ENCODE results near the gene LRRC63.

The LRRC63 gene

GRCh38 chr13:46315491-46316075 lies 103.9 kb downstream of the LRRC63 start:
- DNase-seq (ENCODE audit: low read depth) = no peak
- TF ChIP-seq, protein P1, sequence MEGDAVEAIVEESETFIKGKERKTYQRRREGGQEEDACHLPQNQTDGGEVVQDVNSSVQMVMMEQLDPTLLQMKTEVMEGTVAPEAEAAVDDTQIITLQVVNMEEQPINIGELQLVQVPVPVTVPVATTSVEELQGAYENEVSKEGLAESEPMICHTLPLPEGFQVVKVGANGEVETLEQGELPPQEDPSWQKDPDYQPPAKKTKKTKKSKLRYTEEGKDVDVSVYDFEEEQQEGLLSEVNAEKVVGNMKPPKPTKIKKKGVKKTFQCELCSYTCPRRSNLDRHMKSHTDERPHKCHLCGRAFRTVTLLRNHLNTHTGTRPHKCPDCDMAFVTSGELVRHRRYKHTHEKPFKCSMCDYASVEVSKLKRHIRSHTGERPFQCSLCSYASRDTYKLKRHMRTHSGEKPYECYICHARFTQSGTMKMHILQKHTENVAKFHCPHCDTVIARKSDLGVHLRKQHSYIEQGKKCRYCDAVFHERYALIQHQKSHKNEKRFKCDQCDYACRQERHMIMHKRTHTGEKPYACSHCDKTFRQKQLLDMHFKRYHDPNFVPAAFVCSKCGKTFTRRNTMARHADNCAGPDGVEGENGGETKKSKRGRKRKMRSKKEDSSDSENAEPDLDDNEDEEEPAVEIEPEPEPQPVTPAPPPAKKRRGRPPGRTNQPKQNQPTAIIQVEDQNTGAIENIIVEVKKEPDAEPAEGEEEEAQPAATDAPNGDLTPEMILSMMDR (IDR thresholded peaks at IDR 0.05; ENCODE audit: insufficient read depth, low read depth, low read length, missing control alignments) = no peak
- no peak overlapping the region for H3K4me3 ChIP-seq (ENCODE audit: low read length)

DNA sequence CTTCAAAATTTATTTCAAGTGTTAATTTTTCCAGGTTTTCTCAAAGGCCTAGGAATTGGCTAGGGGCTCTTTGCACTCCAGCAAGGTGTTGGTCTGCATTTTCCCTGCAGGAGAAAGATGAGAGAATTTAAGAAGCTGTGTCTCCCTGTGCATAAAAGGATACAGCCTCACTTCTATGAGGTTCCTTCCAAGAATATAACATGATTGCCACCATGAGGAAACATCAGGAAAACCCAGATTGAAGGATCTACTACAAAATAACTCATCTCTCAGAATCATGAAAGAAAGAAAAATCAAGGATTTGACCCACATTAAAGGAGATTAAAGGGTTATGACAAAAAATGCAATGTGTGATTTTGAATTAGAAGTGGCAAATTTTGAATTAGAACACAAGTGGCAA lies 105.4 kb downstream of the LRRC63 start:
- no peak for DNase-seq (ENCODE audit: low read depth)
- TF ChIP-seq, protein P1 (IDR thresholded peaks at IDR 0.05; ENCODE audit: insufficient read depth, low read depth, low read length, missing control alignments) = no peak
- no peak overlapping the region for H3K4me3 ChIP-seq (ENCODE audit: low read length)

DNA sequence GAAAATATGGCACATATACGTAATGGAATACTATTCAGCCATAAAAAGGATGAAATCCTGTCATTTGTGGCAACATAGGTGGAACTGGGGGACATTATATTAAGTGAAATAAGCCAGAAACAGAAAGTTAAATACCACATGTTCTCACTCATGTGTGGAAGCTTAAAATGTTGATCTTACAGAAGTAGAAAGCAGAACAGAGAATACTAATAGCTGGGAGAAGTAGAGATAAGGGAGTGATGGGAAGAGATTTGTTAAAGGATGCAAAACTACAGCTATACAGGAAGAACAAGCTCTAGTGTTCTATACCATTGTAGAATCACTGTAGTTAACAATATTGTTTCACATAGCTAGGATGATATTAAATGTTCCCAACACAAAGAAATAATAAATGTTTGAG lies 107.3 kb downstream of the LRRC63 start:
- DNase-seq (ENCODE audit: low read depth) = no peak
- no peak overlapping the region for H3K4me3 ChIP-seq (ENCODE audit: low read length)
- TF ChIP-seq, protein P1 (IDR thresholded peaks at IDR 0.05; ENCODE audit: insufficient read depth, low read depth, low read length, missing control alignments) = no peak

- TF ChIP-seq, protein P1 (IDR thresholded peaks at IDR 0.05; ENCODE audit: insufficient read depth, low read depth, low read length, missing control alignments) = no peak
- no peak overlapping the region for H3K4me3 ChIP-seq (ENCODE audit: low read length)
- DNase-seq (ENCODE audit: low read depth) = no peak
Observed at GRCh38 chr13:46320406-46320805, 108.7 kb downstream of the LRRC63 start.

GRCh38 chr13:46320821-46321220 lies 109.1 kb downstream of the LRRC63 start:
- DNase-seq (ENCODE audit: low read depth) = no peak
- no peak overlapping the region for H3K4me3 ChIP-seq (ENCODE audit: low read length)
- TF ChIP-seq, protein P1 (IDR thresholded peaks at IDR 0.05; ENCODE audit: insufficient read depth, low read depth, low read length, missing control alignments) = no peak

- TF ChIP-seq, protein P1 (IDR thresholded peaks at IDR 0.05; ENCODE audit: insufficient read depth, low read depth, low read length, missing control alignments) = peak; percentile 74
- DNase-seq (ENCODE audit: low read depth) = peak; percentile 60
- H3K4me3 ChIP-seq (ENCODE audit: low read length) = no peak overlapping the region
Observed at GRCh38 chr13:46321494-46322225, 109.9 kb downstream of the LRRC63 start.

DNA sequence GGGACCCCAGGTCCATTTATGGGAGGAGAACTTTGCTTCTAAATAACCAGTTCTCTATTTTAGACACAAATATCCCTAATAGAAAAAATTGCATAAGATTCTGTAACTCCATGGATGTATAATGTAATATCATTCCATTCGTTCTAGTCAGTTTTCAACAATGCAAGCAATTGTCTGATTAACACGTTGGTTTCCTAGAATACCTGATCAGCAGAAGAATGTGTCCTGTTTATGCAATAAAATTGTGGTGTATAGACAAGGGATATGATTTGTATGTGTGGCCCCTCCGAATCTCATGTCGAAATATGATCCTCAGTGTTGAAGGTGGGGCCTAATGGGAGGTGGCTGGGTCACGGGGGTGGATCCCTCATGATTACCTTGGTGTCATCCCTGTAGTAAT lies 113.2 kb downstream of the LRRC63 start:
- TF ChIP-seq, protein P1 (IDR thresholded peaks at IDR 0.05; ENCODE audit: insufficient read depth, low read depth, low read length, missing control alignments) = no peak
- peak; percentile 66 for DNase-seq (ENCODE audit: low read depth)
- H3K4me3 ChIP-seq (ENCODE audit: low read length) = no peak overlapping the region

Data from epithelial cell of esophagus (primary cell).